Activated CD4-positive, alpha-beta memory T cell treated with anti-CD3 and anti-CD28 coated beads for 36 hours (primary cell): Measurements from ENCODE around the gene NFIB. TPM values are rescaled to one million over a fixed set of nuclear protein-coding genes. Genes with fewer than 3 reads are reported as not detected.

Source experiments
- CTCF ChIA-PET: fragments of 350-600 bp; sonication (Branson Sonifier 250); formaldehyde crosslinking; loops from one replicate; lab custom pipeline; 2021; ENCODE audit warnings: antibody characterized with exemption, inconsistent platforms; lab: Charles Lee
- POLR2A ChIA-PET: fragments of 350-600 bp; sonication (Branson Sonifier 250); formaldehyde crosslinking; loops from one replicate; lab custom pipeline; 2021; ENCODE audit warnings: antibody characterized with exemption; lab: Charles Lee
- DNase-seq: peaks from one replicate; pipeline ENCODE4 v3.0.0-alpha.2; 2020
- H3K27ac Mint-ChIP-seq: one replicate; pipeline ENCODE4 v1.8.0; 2021; ENCODE audit warnings: mixed read lengths
- H3K27me3 Mint-ChIP-seq: one replicate; pipeline ENCODE4 v1.8.0; 2021; ENCODE audit warnings: mixed read lengths
- H3K36me3 Mint-ChIP-seq: one replicate; pipeline ENCODE4 v1.8.0; 2021; ENCODE audit warnings: mixed read lengths
- H3K4me1 Mint-ChIP-seq: one replicate; pipeline ENCODE4 v1.8.0; 2021; ENCODE audit warnings: low read depth, mixed read lengths
- H3K4me3 Mint-ChIP-seq: one replicate; pipeline ENCODE4 v1.8.0; 2021; ENCODE audit warnings: mild to moderate bottlenecking, mixed read lengths
- H3K9me3 Mint-ChIP-seq: one replicate; pipeline ENCODE4 v1.8.0; 2021; ENCODE audit warnings: mixed read lengths
- intact Hi-C: fragments of 100-400 bp; cut with micrococcal nuclease; formaldehyde crosslinking; loops from one replicate; pipeline ENCODE4 v1.15.1; 2023
- total RNA-seq, 2 experiments: library from RNA; stranded (reverse); gene quantifications; one replicate each; pipeline ENCODE4 v1.2.3, GENCODE V29; 2021

Gene NFIB
- total RNA-seq, 2 experiments from 2014 or later = not detected

DNA sequence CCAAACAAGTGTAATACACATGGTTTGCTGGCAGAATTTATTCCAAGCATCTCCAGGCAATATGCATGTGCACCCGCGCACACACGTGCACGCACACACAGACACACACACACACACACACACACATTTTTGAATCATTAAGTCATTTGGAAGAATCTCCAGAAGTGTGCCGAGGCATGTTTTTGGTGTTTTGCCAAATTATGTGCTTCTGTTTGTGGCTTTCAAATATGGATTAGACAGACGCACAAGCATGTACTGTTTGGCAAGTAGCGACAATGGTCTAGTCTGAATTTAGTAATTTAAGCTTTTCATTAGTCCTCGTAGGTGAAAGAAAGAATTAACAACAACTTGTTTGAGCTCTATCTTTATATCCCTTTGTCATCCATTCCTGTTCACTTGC, 36.7 kb downstream of the NFIB start:
- Mint-ChIP-seq H3K4me1 (peaks cover 3% of the 10 kb centered on the region), H3K36me3 (no peaks in the 10 kb centered on the region), H3K4me3 (no peak overlapping the region), H3K27ac (no peak overlapping the region), H3K27me3 (peaks cover 16% of the 10 kb centered on the region), H3K9me3 (no peaks in the 10 kb centered on the region)
- intact Hi-C loops = no loop called here
- POLR2A ChIA-PET = no interaction called here
- CTCF ChIA-PET = no interaction called here
- DNase-seq = no peak

DNA sequence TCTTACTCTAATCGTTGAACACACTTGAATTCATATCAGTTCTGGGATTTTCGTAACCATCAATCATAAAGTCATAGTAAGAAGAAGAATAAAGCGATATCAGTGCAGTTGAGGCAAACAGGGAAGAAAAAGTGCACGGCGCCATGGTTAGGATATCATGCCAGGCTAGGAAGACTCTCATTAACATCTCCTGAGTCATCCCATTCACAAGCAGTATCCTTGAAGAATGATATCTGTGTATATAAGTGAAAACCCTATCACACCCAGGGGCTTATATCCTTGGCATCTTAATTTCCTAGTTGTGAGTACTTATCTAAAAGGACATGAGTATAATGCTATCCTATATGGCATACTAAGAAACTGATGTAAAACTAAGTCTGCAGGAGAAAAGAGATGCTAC, 38.6 kb downstream of the NFIB start:
- Mint-ChIP-seq H3K4me1 (peaks cover 3% of the 10 kb centered on the region), H3K4me3 (no peak overlapping the region), H3K9me3 (no peaks in the 10 kb centered on the region), H3K36me3 (no peaks in the 10 kb centered on the region), H3K27ac (no peak overlapping the region), H3K27me3 (peaks cover 17% of the 10 kb centered on the region)
- ChIA-PET POLR2A (no interaction called here), CTCF (no interaction called here)
- intact Hi-C loops = no loop called here
- no peak for DNase-seq

GRCh38 chr9:14273696-14274121, 40.2 kb downstream of the NFIB start:
- no peaks in the 10 kb centered on the region for H3K9me3 Mint-ChIP-seq
- no peak overlapping the region for H3K27ac Mint-ChIP-seq
- ChIA-PET POLR2A (no interaction called here), CTCF (no interaction called here)
- no peak for DNase-seq
- H3K27me3 Mint-ChIP-seq = peaks cover 15% of the 10 kb centered on the region
- H3K4me3 Mint-ChIP-seq = no peak overlapping the region
- intact Hi-C loops = no loop called here
- no peaks in the 10 kb centered on the region for H3K36me3 Mint-ChIP-seq
- peaks cover 3% of the 10 kb centered on the region for H3K4me1 Mint-ChIP-seq

DNA sequence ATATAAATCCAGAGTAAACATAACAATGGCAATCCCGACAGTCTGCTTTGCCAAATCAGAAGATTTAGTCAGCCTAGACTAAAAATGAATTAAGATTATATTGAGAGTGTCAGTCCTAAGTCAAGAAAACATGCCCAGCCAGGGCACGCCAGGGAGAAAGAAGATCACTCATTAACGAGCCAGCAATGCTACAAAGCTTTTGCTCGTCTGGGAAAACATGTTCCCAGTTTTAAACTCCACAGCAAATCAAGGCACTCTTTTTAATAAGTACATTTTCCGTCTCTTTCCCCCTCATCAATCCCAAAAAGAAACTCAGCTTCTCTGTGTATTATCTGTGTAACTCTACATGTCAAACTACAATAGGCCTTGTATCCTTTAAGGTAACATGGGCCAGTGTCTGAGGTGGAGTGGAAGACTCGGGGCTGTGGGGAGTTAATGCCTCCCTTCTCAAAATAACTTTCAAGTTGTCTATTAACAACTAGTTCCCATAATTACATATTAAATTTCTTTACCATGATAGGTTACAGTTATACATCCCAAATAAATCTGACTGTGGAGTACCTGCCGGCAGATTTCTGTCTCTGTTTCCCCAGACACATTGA, 40.9 kb downstream of the NFIB start:
- POLR2A ChIA-PET = no interaction called here
- no peak for DNase-seq
- no peak overlapping the region for H3K27ac Mint-ChIP-seq
- H3K27me3 Mint-ChIP-seq = peaks cover 19% of the 10 kb centered on the region
- CTCF ChIA-PET = no interaction called here
- H3K36me3 Mint-ChIP-seq = no peaks in the 10 kb centered on the region
- H3K9me3 Mint-ChIP-seq = no peaks in the 10 kb centered on the region
- intact Hi-C loops = no loop called here
- peaks cover 3% of the 10 kb centered on the region for H3K4me1 Mint-ChIP-seq
- H3K4me3 Mint-ChIP-seq = no peak overlapping the region

- DNase-seq = no peak
- peaks cover 19% of the 10 kb centered on the region for H3K27me3 Mint-ChIP-seq
- no peak overlapping the region for H3K4me3 Mint-ChIP-seq
- H3K9me3 Mint-ChIP-seq = no peaks in the 10 kb centered on the region
- ChIA-PET CTCF (no interaction called here), POLR2A (no interaction called here)
- intact Hi-C loops = no loop called here
- no peak overlapping the region for H3K27ac Mint-ChIP-seq
- no peaks in the 10 kb centered on the region for H3K36me3 Mint-ChIP-seq
- H3K4me1 Mint-ChIP-seq = peaks cover 3% of the 10 kb centered on the region
Measured at GRCh38 chr9:14271093-14271673, 42.8 kb downstream of the NFIB start.

- intact Hi-C loops = no loop called here
- H3K36me3 Mint-ChIP-seq = no peaks in the 10 kb centered on the region
- H3K27me3 Mint-ChIP-seq = peaks cover 19% of the 10 kb centered on the region
- ChIA-PET POLR2A (no interaction called here), CTCF (no interaction called here)
- DNase-seq = no peak
- H3K9me3 Mint-ChIP-seq = no peaks in the 10 kb centered on the region
- H3K4me1 Mint-ChIP-seq = peaks cover 3% of the 10 kb centered on the region
- no peak overlapping the region for H3K27ac Mint-ChIP-seq
- H3K4me3 Mint-ChIP-seq = no peak overlapping the region
Measured at GRCh38 chr9:14270358-14271092, 43.4 kb downstream of the NFIB start.

GRCh38 chr9:14269916-14270315, 44.0 kb downstream of the NFIB start:
- peaks cover 17% of the 10 kb centered on the region for H3K27me3 Mint-ChIP-seq
- CTCF ChIA-PET = no interaction called here
- H3K27ac Mint-ChIP-seq = no peak overlapping the region
- DNase-seq = no peak
- H3K4me1 Mint-ChIP-seq = peaks cover 3% of the 10 kb centered on the region
- POLR2A ChIA-PET = no interaction called here
- intact Hi-C loops = no loop called here
- no peaks in the 10 kb centered on the region for H3K36me3 Mint-ChIP-seq
- H3K9me3 Mint-ChIP-seq = no peaks in the 10 kb centered on the region
- no peak overlapping the region for H3K4me3 Mint-ChIP-seq

DNA sequence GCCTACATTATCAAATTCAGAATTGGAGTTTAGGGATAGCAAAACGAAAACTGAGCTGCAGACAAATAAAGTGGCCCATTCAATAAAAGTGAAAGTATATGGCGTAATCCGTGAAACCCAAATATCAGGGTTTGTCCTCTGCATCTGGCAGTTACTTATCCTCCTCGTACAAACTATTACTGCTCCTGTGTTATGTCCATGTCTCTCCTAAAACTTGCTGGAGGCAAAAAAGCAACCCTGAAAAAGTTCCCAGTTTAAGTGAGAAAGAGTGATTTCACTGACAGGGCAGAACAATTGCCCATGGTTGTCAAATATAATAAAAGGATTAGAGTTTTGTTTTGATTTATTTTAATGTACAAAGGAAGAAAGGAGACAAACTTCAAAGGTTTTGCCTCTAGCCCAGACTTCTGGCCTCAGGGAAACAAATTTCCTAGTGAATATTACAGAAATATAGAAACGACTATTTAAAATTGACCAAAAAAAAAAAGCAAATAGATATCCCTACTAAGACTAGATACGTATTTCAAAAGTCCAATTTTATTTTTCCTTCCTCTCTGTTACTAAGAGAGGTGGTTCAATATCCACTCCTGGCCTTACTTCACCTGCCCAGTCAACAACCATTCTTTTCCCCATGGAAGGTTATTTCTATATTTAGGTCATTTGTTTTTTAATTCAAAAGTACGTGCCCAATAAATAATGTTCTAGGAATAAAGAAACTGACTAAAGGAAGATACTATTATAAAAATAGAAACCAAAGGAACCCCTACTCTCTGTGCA, 50.0 kb downstream of the NFIB start:
- H3K4me1 Mint-ChIP-seq = no peaks in the 10 kb centered on the region
- no peak overlapping the region for H3K27ac Mint-ChIP-seq
- H3K36me3 Mint-ChIP-seq = no peaks in the 10 kb centered on the region
- no peak overlapping the region for H3K4me3 Mint-ChIP-seq
- no peaks in the 10 kb centered on the region for H3K9me3 Mint-ChIP-seq
- peaks cover 7% of the 10 kb centered on the region for H3K27me3 Mint-ChIP-seq
- ChIA-PET CTCF (no interaction called here), POLR2A (no interaction called here)
- intact Hi-C loops = no loop called here
- no peak for DNase-seq

DNA sequence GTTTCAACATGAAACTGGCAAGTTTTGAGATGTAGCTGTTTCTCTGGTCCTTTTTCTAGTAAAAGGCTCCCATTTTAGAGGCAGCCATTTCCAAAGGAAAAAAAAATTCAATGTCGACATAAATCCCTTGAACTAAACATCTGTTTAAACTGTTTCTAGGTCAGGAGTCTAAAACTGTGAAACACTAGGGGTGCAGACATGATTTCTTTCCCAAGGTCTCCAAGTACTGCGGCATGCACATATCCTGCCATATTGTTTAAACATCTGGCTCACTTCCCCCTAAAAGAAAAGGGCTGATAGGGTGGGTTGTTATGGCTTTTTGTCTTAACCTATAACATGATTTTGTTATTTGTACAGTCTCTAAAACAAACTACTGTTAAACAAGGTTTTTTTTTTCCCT, 51.1 kb downstream of the NFIB start:
- POLR2A ChIA-PET = no interaction called here

GRCh38 chr9:14261616-14262015, 52.3 kb downstream of the NFIB start:
- Mint-ChIP-seq H3K36me3 (no peaks in the 10 kb centered on the region), H3K4me1 (no peaks in the 10 kb centered on the region)
- CTCF ChIA-PET = no interaction called here

More for the DNA sequence above, 51.1 kb downstream of the NFIB start:
- no peak overlapping the region for H3K27ac Mint-ChIP-seq
- H3K4me1 Mint-ChIP-seq = no peaks in the 10 kb centered on the region
- CTCF ChIA-PET = no interaction called here
- DNase-seq = no peak
- no peak overlapping the region for H3K4me3 Mint-ChIP-seq
- H3K36me3 Mint-ChIP-seq = no peaks in the 10 kb centered on the region
- no peaks in the 10 kb centered on the region for H3K9me3 Mint-ChIP-seq
- intact Hi-C loops = no loop called here
- peaks cover 4% of the 10 kb centered on the region for H3K27me3 Mint-ChIP-seq

GRCh38 chr9:14260101-14260500, 53.8 kb downstream of the NFIB start:
- Mint-ChIP-seq H3K4me1 (no peaks in the 10 kb centered on the region), H3K9me3 (no peaks in the 10 kb centered on the region), H3K27ac (no peak overlapping the region), H3K36me3 (no peaks in the 10 kb centered on the region), H3K4me3 (no peak overlapping the region), H3K27me3 (peaks cover 4% of the 10 kb centered on the region)
- intact Hi-C loops = no loop called here
- ChIA-PET CTCF (interaction anchor here (1.3 kb wide), 1 partner anchor 93 kb away, joined by 4 read pairs; no protein-coding TSS in a partner anchor), POLR2A (no interaction called here)
- DNase-seq = no peak

More at GRCh38 chr9:14261616-14262015, 52.3 kb downstream of the NFIB start:
- Mint-ChIP-seq H3K4me3 (no peak overlapping the region), H3K27me3 (peaks cover 4% of the 10 kb centered on the region), H3K9me3 (no peaks in the 10 kb centered on the region), H3K27ac (no peak overlapping the region)
- no peak for DNase-seq
- POLR2A ChIA-PET = no interaction called here
- intact Hi-C loops = no loop called here

- Mint-ChIP-seq H3K27me3 (no peaks in the 10 kb centered on the region), H3K4me1 (no peaks in the 10 kb centered on the region), H3K27ac (no peak overlapping the region), H3K4me3 (no peak overlapping the region), H3K36me3 (no peaks in the 10 kb centered on the region), H3K9me3 (no peaks in the 10 kb centered on the region)
- intact Hi-C loops = no loop called here
- DNase-seq = no peak
- CTCF ChIA-PET = no interaction called here
- POLR2A ChIA-PET = no interaction called here
Measured at GRCh38 chr9:14258660-14259239, 55.2 kb downstream of the NFIB start.
